Peyer's patch (tissue), 4 donors: ENCODE data around the gene NPAS2.

Source experiments
- CTCF ChIP-seq, 6 experiments: fragments of 450-650 bp in 4 of 6; fragments of 200-600 bp in 2 of 6; sonication (generic) in 1 of 6; IDR thresholded peaks; one replicate each; pipeline ENCODE4 v1.5.1; 2017 to 2019; ENCODE audit warnings: antibody characterized with exemption in 6 of 6, mild to moderate bottlenecking in 3 of 6, moderate library complexity in 1 of 6
- POLR2A ChIP-seq, 2 donors: fragments of 450-650 bp; IDR thresholded peaks; one replicate each; pipeline ENCODE4 v1.5.1; 2017; ENCODE audit warnings: antibody characterized with exemption in 2 of 2, mild to moderate bottlenecking in 2 of 2, moderate library complexity in 2 of 2

- TF ChIP-seq CTCF (IDR thresholded peaks at IDR 0.05): no peak
- TF ChIP-seq POLR2A (IDR thresholded peaks at IDR 0.05): no peak
Observed at GRCh38 chr2:100987974-100988373, 168.0 kb downstream of the NPAS2 start.
